Adrenal gland (tissue), 12 donors: Measurements from ENCODE around the gene NDUFAF2. TPM values are rescaled to one million over a fixed set of nuclear protein-coding genes. Genes with fewer than 3 reads are reported as not detected.

ENCODE experiments used
- DNase-seq, 7 donors: peaks; one replicate each; pipeline ENCODE4 v3.0.0-alpha.2; 2019 to 2020
- H3K27ac ChIP-seq, 5 donors: fragments of 200-600 bp; sonication (generic) in 4 of 5; 1 replicate in 3 of 5; 2 replicates in 2 of 5; pipeline versions ENCODE4 v1.5.1 to v1.8.0; 2016 to 2020; ENCODE audit warnings: mild to moderate bottlenecking in 1 of 5
- H3K27me3 ChIP-seq: fragments of 200-600 bp; 2 replicates; pipeline ENCODE4 v1.8.0; 2021
- H3K36me3 ChIP-seq, 2 donors: fragments of 200-600 bp; replicated peaks in 1 of 2; 1 replicate in 1 of 2; 2 replicates in 1 of 2; pipeline versions ENCODE4 v1.5.1 to v1.8.0; 2018 to 2022
- H3K4me1 ChIP-seq, 2 donors: fragments of 200-600 bp; replicated peaks in 1 of 2; 1 replicate in 1 of 2; 2 replicates in 1 of 2; pipeline versions ENCODE4 v1.5.1 to v1.8.0; 2018 to 2021
- H3K4me3 ChIP-seq, 4 donors: fragments of 200-600 bp; sonication (generic) in 3 of 4; one replicate each; pipeline ENCODE4 v1.5.1; 2016 to 2018
- H3K9me3 ChIP-seq, 3 donors: fragments of 200-600 bp; sonication (generic) in 1 of 3; replicated peaks in 1 of 3; 1 replicate in 2 of 3; 2 replicates in 1 of 3; pipeline versions ENCODE4 v1.5.1 to v1.8.0; 2016 to 2021
- CTCF ChIP-seq, 6 experiments: fragments of 450-650 bp in 4 of 6; fragments of 200-600 bp in 2 of 6; sonication (generic) in 1 of 6; IDR thresholded peaks; 1 replicate in 5 of 6; 2 replicates in 1 of 6; pipeline versions ENCODE4 v1.5.1 to v1.8.0; 2016 to 2021; ENCODE audit warnings: antibody characterized with exemption in 6 of 6, mild to moderate bottlenecking in 2 of 6, moderate library complexity in 1 of 6
- POLR2A ChIP-seq, 2 donors: fragments of 450-650 bp; IDR thresholded peaks; one replicate each; pipeline ENCODE4 v1.6.1; 2017; ENCODE audit warnings: antibody characterized with exemption in 2 of 2, mild to moderate bottlenecking in 2 of 2, moderate library complexity in 1 of 2
- WGBS, 4 donors: extraction: QIAGEN DNeasy Blood & Tissue Kit in 2 of 4; methylation state at CpG; one replicate each; pipeline versions ENCODE4 v1.1.5 to v1.1.7; 2013 to 2017; 5-methylcytosine and 5-hydroxymethylcytosine counted together
- intact Hi-C, 2 donors: fragments of 100-400 bp; cut with DNase I; formaldehyde crosslinking; loops; one replicate each; pipeline versions ENCODE4 v1.14.1 to v1.15.0; 2022 to 2023
- polyA plus RNA-seq, 3 donors: library from polyadenylated mRNA; stranded (reverse); fragments of 200-250 nt in 2 of 3; fragments of 350-450 nt in 1 of 3; fragmentation: Illumina TruSeq in 1 of 3; extraction: RNeasy Lipid Tissue Mini Kit (QIAGEN cat#74804) in 1 of 3; gene quantifications; one replicate each; pipeline ENCODE4 v1.2.3, GENCODE V29; 2013 to 2014
- total RNA-seq, 9 donors: library from RNA; depleted of rRNA in 4 of 9; stranded (reverse); fragments of >200 nt in 4 of 9; fragments of 120-200 nt in 1 of 9; fragmentation: NEBNext Ultra II Directional in 1 of 9; extraction: Animal tissue kit (Norgen Biotek cat#: 25700) in 1 of 9; gene quantifications; one replicate each; pipeline versions ENCODE4 v1.1.0 to v1.2.4, GENCODE V29; 2013 to 2023
- donor health status: healthy with polysubstance abuse.
- donor health status: Bipolar disorder and iron deficiency.
- donor health status: DM: yes; HTN: yes; CAD: no.
- donor health status: DM: no; HTN: no; CAD: no.
- donor health status: DM: no; HTN: no; CAD: no.
- donor health status: DM: yes; HTN: yes; CAD: no.

NDUFAF2 gene
- total and polyA plus RNA-seq, 12 donors, result 12.0 to 127 (median 31.2) TPM

GRCh38 chr5:61198606-61199005 lies 253.6 kb downstream of the NDUFAF2 start:
- Histone ChIP-seq H3K36me3 (no peaks in the 10 kb centered on the region), H3K27ac (no peak overlapping the region), H3K4me3 (no peak overlapping the region), H3K4me1 (no peaks in the 10 kb centered on the region), H3K27me3 (no peaks in the 10 kb centered on the region), H3K9me3 (no peaks in the 10 kb centered on the region)
- TF ChIP-seq POLR2A (IDR thresholded peaks at IDR 0.05) (no peak), CTCF (IDR thresholded peaks at IDR 0.05) (no peak)
- DNase-seq, result no peak
- WGBS, 4 donors, result 86 to 98% (median 90%) methylated on average over 2 of the region's 2 CpGs
- intact Hi-C loops, result no loop called here

GRCh38 chr5:61200582-61201155 lies 255.7 kb downstream of the NDUFAF2 start:
- Histone ChIP-seq H3K4me3 (no peak overlapping the region), H3K27me3 (no peaks in the 10 kb centered on the region), H3K36me3 (no peaks in the 10 kb centered on the region), H3K27ac (no peak overlapping the region), H3K9me3 (no peaks in the 10 kb centered on the region), H3K4me1 (no peaks in the 10 kb centered on the region)
- WGBS, 4 donors, result 82 to 100% (median 90%) methylated on average over 2 to 8 of the region's 8 CpGs
- DNase-seq, result no peak
- intact Hi-C loops, result no loop called here
- TF ChIP-seq CTCF (IDR thresholded peaks at IDR 0.05), result no peak
- no peak for TF ChIP-seq POLR2A (IDR thresholded peaks at IDR 0.05)

DNA sequence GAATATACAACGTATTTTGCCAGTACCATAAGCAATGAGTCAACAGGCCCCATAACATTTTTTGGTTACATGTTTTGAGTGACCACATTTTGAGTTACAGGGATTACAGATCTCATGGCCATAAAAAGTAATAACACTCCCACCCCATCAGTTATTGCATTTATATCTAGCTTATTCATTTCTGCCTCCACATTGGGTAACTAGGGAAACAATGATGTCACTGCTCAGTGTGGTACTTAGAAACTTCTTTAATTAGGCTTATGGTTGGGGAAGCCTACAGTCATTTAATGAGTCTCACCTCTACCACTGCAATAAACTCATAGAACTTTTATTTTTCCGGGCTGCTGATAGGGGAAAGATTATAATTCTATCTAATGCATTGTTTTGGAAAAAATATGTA lies 257.2 kb downstream of the NDUFAF2 start:
- TF ChIP-seq CTCF (IDR thresholded peaks at IDR 0.05), result no peak
- no peak for TF ChIP-seq POLR2A (IDR thresholded peaks at IDR 0.05)
- 75 to 87% (median 85%) methylated on average over 2 of the region's 2 CpGs for WGBS, 4 donors
- no peaks in the 10 kb centered on the region for H3K9me3 ChIP-seq
- H3K4me3 ChIP-seq, result no peak overlapping the region
- no peaks in the 10 kb centered on the region for H3K36me3 ChIP-seq
- no peak for DNase-seq
- intact Hi-C loops, result no loop called here
- H3K27ac ChIP-seq, result no peak overlapping the region
- H3K27me3 ChIP-seq, result no peaks in the 10 kb centered on the region
- no peaks in the 10 kb centered on the region for H3K4me1 ChIP-seq

Other genes starting within 250 kb of the NDUFAF2 start
- 1 to 10 TPM in 1 of 9 donors, under 1 TPM in 7, not detected in 1; 0.14 to 7.0 (median 0.48) TPM for gene DEPDC1B, start 245.0 kb upstream of the NDUFAF2 start, total RNA-seq
- under 1 TPM; 0.08 to 0.44 (median 0.13) TPM for gene DEPDC1B, start 245.0 kb upstream of the NDUFAF2 start, polyA plus RNA-seq
- gene ELOVL7, start 100.9 kb upstream of the NDUFAF2 start, total RNA-seq, result 1 to 10 TPM; 1.1 to 5.1 (median 4.3) TPM
- gene ELOVL7, start 100.9 kb upstream of the NDUFAF2 start, polyA plus RNA-seq, result 1 to 10 TPM in 2 of 3 donors, under 1 TPM in 1; 0.88 to 3.1 (median 2.2) TPM
- 10 to 100 TPM in 5 of 9 donors, 1 to 10 TPM in 4; 7.6 to 23.3 (median 10.1) TPM for gene ERCC8, start 135 bp upstream of the NDUFAF2 start, total RNA-seq
- gene ERCC8, start 135 bp upstream of the NDUFAF2 start, polyA plus RNA-seq, result 10 to 100 TPM in 1 of 3 donors, 1 to 10 TPM in 2; 3.7 to 11.6 (median 5.3) TPM
- gene SMIM15, start 217.3 kb downstream of the NDUFAF2 start, total RNA-seq, result 10 to 100 TPM; 19.1 to 71.7 (median 51.6) TPM
- 10 to 100 TPM; 20.4 to 83.9 (median 26.2) TPM for gene SMIM15, start 217.3 kb downstream of the NDUFAF2 start, polyA plus RNA-seq